ENCODE measurements around the gene ZC3H8.
"Not testable (repeated sequence)": the region's sequence is repeated elsewhere in the genome, so short reads cannot be mapped to it uniquely, and the experiment has no call there.

ZC3H8 gene

DNA sequence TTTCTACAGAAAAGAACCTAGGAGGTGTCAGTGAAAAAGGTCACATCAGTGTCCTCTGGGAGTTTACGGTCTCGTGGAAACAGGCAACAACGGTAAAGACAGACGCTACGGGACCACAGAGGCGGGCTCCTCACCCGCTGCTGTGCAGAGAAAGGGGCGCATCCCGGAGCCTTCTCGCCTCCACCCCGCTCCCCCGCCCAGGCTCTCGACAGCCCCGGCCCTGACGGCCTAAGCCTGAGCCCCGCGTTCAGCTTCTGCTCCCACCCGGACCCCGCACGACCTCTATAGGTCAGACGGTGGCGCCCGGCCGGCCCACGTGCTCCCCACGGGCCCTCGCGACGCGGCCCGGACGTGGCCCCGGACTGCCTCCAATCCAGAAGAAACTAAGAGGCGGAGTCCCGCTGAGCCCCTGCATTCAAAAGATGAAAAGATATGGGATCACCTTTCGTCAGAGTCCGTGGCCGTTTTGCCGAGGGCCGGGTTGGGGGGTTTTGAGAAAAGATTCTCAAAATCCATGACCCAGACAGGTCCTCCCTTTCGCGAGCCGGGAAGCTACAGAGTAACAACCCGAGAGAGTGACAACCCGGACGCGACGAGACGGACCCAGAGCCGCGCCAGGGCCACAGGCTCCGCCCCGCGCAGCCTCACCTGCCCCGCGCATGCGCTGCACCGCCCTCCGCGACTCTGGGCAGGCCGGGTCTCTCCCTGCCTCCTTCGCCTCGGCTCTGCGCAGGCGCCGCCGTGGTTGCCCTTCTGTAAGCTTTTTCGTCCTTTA lies at the start of gene ZC3H8:
Gene ZC3H8 (minus strand): TSS at position 577 of the 775 bp plus-strand sequence. CDS start 61 bp downstream, at position 516.
- DNase-seq: peak; percentile 96 to 97

DNA sequence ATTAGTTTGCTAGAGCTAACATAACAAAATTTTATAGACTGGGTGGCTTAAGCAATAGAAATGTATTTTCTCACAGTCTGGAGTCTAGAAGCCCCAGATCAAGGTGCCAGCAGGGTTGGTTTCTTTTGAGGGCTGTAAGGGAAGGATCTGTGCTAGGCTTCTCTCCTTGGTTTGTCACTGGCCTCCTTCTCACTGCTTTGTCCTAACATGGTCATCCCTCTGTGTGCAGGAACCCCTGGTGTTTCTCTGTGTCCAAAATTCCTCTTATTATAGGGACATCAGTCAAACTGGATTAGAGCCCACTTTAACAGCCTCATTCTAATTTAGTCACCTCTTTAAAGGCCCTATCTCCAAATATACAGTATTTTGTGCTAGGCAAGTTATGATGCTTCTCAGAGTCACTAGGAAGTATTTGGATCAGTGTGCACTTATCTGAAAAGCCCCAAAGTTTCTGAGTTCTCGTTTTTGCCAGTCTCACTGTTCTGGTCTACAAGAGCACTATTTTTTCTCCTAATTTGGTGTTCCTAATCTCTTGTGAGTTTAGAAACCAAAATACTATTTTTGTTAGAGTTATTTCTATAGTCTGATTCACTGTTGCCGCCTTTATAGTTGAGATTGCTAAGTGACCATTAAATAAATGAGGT lies 49.6 kb upstream of the ZC3H8 start:
- DNase-seq: no peak

DNA sequence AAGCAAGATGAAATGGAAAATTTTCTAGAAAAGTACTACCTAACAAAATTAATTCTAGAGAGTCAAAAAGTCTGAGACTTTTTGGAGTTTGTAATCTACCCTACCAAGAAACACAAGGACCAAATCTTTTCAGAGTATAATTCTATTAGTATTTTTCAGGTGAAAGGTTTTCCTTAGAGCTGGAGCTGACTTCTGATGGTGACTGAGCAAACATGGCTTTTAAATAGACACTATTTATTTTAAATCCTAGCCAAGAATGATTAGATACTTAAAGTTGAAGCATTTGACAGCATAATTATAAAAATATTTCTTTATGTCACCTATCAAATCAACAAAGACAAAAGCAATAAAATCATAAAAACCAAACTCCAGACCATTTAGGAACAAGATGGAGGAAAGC lies 47.1 kb upstream of the ZC3H8 start:
- no peak for DNase-seq

DNA sequence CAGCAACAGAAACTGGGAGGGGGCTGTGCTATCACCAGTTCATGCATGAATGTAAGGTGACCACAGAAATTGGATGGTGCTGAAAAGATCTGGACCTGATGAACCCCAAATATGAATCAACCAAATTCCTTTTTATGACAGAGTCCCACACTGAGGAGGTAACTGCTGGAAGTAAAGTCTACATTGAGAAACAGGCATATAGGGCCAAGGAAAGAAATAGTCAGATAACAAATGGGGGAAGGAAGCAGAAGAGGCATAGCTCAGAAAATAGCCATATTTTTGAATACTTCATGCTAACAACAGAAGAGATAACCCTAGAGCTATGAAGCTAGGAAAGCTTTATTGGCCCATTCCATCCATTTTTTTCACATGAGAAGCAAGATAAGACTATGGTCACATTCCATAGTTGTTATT lies 46.3 kb upstream of the ZC3H8 start:
- DNase-seq: no peak

DNA sequence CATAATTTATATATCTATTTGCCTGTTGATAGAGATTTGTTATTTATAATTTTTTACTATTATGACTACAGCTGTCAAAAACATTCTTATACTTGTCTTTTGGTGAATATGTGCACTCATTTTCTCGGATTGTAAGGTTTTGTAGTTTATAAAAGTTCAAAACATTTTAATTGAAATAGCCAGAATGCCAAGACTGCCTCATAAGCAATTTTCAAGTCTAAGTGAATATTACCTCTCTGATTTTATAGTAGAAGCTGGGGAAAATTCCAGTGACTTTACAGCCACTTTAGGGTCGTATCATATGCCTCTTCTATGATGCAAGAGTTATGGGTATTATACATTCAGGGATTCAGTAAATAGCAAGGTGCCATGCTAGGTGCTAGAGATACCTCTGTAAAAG lies 41.6 kb upstream of the ZC3H8 start:
- no peak for DNase-seq

DNA sequence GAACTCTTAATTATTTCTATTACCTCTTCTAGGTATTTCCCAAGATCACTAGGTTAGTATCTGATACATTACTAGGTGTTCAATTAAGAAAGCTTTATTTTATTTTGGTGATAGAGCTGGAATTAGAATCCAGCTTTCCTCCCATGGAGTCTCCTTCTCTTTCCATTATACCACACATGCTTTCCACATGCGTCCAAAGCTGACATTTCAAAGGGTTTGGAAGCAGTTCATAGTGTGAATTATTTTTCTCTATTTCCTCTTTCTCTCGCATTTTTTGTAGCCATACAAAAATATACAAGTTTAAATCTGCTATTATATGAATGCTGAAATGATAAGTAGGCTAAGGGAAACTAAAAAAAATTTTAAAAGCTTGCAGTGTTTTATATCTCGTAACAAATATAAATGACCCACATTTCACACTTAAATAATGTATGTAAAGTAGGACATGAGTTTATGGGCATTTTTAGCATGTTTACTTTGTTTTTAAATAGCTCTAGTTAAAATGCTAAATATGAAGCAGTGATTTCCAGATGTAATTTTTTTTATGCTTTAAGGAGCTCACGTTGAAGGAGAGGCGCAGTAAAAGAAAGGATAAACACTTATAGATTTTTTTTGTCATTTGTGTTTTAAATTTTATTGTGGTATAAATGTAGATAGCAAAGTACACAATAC lies 40.7 kb upstream of the ZC3H8 start:
- DNase-seq: no peak

DNA sequence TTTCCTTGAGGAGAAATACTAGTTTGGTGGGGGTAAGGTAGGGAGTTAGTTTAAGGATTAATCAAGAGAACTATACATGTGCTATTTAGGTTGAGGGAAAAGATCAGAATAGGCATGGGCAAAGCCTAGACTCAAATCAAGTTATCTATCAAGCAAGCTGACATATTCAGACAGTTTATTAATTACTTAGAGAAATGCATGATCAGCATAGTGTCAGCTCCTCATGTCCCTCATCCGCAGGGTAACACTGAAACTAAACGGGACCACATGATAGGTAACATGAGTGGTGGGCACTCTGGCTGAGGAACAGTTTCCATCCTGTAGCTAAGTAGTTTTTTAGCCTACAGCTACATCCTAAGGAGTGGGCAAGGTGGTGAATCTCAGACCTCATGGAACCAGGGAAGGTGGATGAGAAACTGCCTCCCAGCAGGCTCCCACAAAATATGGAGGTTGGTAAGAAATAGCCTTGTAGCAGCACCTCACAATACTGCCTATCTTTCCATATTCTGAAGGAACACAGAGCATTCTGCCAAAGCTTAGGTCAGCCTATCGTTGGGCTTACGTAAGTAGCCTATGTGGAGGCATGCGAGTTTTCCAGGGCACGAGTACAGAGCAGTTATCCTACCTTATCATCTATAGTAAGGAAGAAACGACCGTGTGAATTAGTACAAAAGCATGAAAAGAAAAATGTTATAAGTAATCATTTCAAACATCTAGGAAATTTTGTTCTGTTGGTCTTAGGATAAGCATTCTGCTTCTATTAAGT lies 39.0 kb upstream of the ZC3H8 start:
- no peak for DNase-seq

DNA sequence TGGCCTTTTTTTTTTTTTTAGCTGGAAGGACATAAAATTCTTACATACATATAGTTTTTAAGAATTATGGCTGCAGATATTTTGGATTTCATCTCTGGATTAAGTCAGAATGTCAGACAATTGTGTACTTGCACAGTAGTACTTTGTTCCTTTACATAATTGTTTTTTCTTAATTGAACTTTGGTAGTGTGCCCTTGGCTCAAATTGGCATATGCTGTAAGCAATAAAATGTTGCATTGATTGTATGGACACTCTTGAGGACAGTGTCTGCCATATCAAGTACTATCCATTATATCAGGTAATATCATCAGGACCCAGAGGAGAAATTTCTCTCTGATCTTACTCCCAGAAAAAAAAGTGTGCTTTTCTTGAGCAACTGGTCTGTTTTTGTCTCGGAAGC lies 35.8 kb upstream of the ZC3H8 start:
- no peak for DNase-seq

DNA sequence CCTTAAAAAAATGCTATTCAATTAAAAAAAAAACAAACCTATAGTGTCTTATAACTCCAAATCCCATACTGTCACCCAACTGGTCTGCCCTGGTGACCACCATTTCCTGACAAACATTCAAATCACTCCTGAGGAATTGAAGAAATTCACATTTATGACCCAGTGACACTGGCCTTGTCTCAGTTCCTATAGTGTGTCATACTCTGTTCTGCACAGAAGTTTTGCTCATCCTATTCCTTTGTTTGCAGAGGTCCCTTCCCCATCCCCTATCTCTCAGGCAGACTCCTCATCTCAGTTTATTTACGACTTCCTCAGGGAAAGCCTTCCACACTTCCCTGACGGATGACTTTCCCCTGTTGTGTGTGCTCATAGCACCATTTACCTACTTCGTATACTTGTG lies 35.2 kb upstream of the ZC3H8 start:
- no peak for DNase-seq

DNA sequence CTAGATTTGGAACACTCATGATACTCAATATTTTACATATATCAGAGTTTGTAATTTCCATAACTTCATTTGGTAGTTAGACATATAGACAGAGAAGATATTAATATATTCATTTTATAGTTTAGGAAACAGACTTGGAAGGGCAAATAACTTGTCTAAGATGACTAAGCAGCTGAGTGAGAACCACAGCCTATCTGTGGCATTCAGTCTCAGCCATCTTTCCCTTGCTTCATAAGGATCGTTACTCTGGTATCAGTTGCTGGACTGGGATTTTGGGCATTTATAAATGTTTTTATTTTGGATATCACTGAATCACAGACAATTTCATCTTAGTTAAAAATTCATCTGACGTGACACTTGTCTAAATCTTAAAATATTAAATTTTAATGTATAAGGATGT lies 28.7 kb upstream of the ZC3H8 start:
- not testable (repeated sequence) for DNase-seq

DNA sequence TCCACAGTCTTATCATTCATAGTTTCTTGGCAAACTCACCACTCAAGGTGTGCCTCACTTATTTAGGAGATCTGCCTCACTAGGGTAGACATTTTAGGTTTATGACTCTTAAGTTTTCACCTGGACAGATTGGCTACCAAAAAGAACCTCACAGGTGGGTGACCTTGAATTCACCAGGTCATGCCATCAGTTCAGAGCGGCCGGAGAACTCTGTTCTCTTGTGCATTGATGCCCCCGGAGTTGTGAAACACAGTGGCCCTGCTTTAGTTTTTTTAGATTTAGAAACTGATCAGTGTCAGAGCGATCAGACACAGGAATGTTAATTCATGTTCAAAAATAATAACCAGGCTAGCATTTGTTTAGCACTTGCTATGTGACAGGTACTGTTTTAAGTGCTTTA lies 27.2 kb upstream of the ZC3H8 start:
- not testable (repeated sequence) for DNase-seq

DNA sequence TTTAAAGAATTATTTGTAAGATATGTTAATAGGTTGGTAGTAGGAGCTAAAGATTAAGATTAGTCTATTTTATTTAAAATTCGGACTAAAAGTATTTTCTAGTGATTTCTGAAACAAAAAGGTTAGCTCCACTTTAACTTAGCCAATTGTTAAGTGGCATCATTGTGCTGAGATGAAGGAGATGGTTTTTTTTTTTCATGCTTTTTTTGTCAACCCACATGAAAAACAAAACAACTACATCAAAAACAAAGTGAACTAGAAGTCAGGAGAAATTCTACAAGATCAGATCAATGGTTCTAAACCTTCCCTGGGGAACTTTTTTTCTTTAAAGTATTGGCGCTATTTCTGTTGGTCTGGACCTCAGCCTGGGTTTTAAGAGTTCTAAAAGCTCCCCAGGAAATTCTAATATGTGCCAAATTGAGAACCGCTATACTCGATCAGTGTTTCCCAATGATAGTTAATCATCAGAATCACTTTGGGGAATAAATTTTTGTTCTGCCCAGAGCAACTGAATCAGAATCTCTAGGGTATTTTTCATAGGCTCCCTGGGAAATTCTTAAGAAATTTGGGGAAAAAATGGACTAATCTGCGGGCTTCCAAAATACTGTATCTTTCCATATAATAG lies 22.9 kb upstream of the ZC3H8 start:
- no peak for DNase-seq

DNA sequence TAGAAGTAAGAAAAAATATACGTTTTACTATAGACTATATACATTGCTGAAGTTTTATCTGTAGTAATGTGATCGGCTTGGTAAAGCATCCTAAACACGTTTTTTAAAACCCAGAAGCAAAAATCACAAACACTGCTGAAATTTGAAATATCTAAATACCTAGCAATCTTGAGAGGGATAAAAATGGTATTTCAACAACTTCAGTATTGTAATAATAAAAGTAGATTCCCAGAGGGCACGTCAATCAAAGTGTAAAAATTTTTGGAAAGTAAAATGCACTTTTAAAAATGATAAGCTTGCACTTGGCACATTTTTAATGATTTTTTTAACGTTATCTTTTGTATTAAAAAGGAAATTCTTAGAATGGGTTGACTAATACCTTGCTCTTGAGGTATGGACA lies 22.1 kb upstream of the ZC3H8 start:
- no peak for DNase-seq

DNA sequence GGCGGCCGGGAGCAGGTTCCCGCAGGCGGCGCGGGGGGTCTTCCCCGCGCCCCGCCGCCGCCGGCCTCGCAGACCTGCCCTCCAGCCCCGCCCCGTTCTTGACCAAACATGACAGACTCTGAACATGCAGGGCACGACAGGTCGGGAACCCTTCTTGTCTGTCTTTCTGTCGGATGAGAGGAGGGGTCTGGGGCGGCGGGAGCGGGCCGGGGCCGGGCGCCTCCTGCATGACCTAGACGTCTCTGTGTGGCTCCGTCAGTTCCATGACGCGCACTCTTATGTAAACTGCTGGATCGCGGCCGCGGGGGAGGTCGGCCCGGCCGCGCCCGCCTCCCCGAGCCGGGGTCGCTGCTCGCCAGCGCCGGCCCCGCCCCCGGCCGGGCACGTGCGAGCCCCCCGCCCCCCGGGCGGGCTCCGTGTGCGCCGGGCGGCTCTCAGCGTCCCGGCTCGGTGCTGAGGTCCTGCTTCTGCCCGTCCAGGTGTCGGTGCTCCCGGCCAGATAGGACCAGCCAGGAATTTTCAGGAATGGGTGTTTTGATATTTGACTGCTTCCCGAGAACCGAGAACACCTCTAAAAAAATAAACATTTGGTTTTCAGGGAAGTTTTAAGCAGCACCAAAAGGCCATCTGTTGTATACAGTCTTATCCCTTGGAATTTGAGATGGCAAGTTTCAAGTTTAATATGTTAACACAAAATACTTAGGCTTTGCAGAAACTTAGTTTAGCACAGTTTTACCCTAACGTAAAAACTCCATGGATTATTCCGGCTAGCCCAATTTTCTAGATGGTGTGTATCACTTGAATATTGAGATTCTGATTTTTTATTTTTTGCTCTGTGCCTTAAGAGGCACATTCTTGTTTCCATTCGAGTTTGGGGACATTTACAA lies 21.3 kb upstream of the ZC3H8 start:
- peak; percentile 78 to 82 for DNase-seq

DNA sequence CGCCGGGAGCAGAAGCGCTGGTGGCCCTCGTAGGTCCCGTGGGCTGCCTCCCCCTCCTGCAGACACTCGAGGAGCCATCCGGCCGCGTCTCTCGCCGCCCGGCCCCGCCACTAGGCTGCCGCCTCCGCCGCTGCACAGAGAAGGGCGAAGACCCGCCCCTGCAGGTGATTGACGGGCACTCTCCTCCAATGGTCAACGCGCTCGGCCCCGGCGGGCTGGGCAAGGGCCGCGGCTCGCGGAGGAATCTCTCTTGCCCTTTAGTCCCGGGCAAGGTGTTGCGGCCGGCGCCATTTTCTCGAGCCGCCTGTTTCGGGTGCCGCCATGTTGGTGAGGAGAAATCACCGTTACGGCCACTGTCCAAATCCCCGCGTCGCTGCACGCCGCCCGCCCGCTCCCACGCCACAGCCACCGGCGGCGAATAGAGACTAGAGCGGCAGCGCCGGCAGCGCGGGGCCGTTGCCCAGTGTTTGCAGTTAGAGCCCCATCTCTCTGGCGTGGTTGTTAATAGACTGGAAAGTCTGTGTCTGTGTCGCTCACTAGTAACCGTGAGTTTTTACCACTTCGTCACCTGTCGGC lies 20.6 kb upstream of the ZC3H8 start, which contains the start of gene ZC3H6:
Gene ZC3H6 (plus strand): TSS at position 287 of the 576 bp plus-strand sequence. CDS start 398 bp downstream, outside the sequence.
- peak; percentile 100 for DNase-seq

DNA sequence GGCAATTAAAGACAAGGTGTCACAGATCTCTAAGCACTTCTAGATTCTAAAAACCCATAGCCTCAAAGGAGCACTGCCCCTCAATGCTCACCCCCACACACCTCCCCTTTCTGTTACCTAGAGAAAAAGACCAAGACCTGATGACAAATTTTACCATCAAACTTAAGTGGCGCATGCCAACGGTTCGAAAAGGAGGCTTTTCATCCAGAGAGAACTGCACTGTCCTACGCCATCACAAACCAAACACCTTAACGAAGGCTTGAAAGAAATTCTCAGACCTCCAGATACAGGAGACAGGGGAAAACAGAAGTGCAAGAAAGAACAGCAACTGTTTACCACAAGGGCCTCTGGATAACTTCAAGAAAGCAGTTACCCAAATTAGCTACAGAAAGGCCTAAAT lies 18.5 kb upstream of the ZC3H8 start:
- no peak for DNase-seq

DNA sequence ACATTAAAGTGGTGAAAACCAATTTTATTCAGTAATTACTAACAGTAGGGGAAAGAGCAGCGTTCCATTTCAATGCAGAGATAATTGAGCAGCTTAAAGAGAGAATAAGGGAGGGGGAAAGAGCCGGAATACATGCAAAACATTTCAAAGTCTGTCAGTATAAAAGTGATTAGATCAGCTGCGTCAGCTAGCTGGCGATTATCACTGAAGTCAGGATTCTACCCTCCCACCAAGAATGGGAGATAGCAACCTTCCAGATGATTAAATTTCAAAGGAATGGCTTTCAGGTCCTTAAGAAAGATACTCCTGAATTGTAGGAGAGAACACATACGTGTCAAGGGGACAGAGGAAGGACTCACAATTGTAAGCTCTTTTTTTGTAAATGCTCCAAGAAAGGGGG lies 17.8 kb upstream of the ZC3H8 start:
- no peak for DNase-seq

DNA sequence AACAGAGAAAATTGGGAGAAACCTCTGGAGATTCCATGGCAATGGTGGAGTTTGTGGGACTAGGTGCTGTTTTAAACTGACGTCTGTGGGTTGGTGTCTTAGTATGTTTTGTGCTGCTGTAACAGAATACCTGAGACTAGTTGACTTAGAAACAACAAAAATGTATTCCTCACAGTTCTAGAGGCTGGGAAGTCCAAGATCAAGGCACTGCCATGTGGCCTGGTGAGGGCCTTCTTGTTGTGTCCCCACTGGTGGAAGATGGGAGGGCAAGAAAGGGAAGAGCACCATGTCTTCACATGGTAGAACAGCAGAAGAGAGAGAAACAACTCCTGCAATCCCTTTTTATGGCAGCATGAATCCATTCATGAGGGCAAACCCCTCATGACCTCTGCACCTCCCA lies 13.7 kb upstream of the ZC3H8 start:
- no peak for DNase-seq

DNA sequence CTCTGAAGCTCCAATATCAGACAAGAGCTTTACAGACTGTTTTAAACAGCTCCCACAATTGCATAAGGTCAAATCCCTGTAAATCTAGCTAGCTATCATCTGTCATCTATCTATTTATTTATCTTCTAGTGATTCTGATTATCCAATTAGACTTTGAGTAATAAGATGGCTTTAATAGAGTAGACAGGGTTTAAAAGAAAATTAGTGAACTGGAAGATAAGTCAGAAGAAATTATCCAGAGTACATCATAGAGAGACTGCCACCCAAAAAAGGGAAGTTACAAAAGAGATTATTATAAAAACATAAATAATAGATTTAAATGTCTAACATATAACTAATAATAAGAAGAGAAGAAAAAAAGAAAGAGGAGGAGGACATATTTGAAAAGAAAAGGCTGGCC lies 8.0 kb upstream of the ZC3H8 start:
- DNase-seq: no peak

DNA sequence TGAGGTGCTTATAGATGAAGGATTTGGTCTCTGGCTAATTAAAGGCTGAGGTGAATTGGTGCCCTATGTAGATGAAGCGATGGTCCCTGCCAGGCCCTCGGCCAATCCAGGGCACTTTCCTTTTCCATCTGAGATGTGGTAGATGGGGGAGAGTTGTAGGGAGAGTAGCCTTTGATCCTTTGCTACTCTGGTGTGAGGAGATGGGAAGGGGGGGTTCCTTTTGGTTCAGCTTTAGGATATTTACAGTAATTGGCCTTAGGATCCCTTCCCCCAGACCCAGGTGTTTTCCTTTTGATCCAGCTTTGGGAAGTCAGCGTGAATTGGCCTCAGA lies 5.4 kb upstream of the ZC3H8 start:
- no peak for DNase-seq

Data from activated CD4-positive, alpha-beta T cell treated with anti-CD3 and anti-CD28 coated beads, Interleukin-2, amount 50 U/mL, for 48 hours (primary cell).